HL-60 (cell line): ENCODE results near the gene CAMK1D.

ENCODE experiments used
- DNase-seq, 2 experiments: peaks; one replicate each; pipeline ENCODE4 v3.0.0-alpha.2; 2010 to 2020; ENCODE audit warnings: low read depth in 1 of 2, low spot score in 1 of 2
- H3K27ac ChIP-seq: fragments of 250-450 bp; sonication (Bioruptor Pico); replicated peaks from 2 replicates; pipeline ENCODE4 v1.5.1; 2020; ENCODE audit warnings: mild to moderate bottlenecking, moderate library complexity
- H3K27me3 ChIP-seq: fragments of 250-450 bp; sonication (Bioruptor Pico); 2 replicates; pipeline ENCODE4 v1.5.1; 2021; ENCODE audit warnings: mild to moderate bottlenecking, moderate library complexity; ENCODE audit not compliant: insufficient read depth, poor library complexity, severe bottlenecking
- H3K4me3 ChIP-seq: replicated peaks from 2 replicates; pipeline ENCODE4 v1.5.1; 2011; ENCODE audit warnings: mild to moderate bottlenecking, control low read depth, low read length; ENCODE audit not compliant: insufficient read depth
- GABPA ChIP-seq: IDR thresholded peaks from 2 replicates; pipeline ENCODE4 v1.6.1; 2012; ENCODE audit warnings: low read depth
- POLR2AphosphoS5 ChIP-seq: IDR thresholded peaks from 2 replicates; pipeline ENCODE4 v1.6.1; 2012; ENCODE audit warnings: low read depth
- SPI1 ChIP-seq: IDR thresholded peaks from 2 replicates; pipeline ENCODE4 v1.6.1; 2012; ENCODE audit warnings: low read depth, mild to moderate bottlenecking, borderline replicate concordance
- TF ChIP-seq, protein P1 (sequence below): IDR thresholded peaks from 2 replicates; pipeline ENCODE4 v1.6.1; 2012; ENCODE audit warnings: low read depth; ENCODE audit not compliant: insufficient replicate concordance
- TF ChIP-seq, protein P2 (sequence below): IDR thresholded peaks from one replicate; pipeline ENCODE4 v1.5.1; 2011; ENCODE audit warnings: low read length, control low read depth, inconsistent platforms; ENCODE audit not compliant: insufficient read depth

Gene CAMK1D

DNA sequence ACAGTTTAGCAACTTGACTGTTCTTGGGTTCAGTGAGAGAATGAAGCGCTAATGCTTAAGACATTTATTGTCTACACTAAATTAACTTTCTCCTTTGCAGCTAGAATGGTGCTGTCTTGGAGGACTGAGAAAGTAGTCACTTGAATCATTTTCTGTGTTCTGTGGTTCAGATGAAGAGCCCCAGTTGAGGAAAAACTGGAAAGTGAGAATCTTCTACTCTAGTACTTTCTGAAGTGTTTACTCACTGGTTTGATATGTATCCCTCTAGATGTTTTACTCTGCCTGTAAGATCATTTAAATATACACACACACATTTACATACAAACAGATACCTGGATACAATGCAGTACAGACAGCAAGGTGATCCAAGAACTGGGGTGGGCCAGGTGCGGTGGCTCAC, 308.1 kb downstream of the CAMK1D start:
- Histone ChIP-seq H3K4me3 (no peak overlapping the region), H3K27me3 (no peaks in the 10 kb centered on the region), H3K27ac (no peak overlapping the region)
- TF ChIP-seq, protein P1, sequence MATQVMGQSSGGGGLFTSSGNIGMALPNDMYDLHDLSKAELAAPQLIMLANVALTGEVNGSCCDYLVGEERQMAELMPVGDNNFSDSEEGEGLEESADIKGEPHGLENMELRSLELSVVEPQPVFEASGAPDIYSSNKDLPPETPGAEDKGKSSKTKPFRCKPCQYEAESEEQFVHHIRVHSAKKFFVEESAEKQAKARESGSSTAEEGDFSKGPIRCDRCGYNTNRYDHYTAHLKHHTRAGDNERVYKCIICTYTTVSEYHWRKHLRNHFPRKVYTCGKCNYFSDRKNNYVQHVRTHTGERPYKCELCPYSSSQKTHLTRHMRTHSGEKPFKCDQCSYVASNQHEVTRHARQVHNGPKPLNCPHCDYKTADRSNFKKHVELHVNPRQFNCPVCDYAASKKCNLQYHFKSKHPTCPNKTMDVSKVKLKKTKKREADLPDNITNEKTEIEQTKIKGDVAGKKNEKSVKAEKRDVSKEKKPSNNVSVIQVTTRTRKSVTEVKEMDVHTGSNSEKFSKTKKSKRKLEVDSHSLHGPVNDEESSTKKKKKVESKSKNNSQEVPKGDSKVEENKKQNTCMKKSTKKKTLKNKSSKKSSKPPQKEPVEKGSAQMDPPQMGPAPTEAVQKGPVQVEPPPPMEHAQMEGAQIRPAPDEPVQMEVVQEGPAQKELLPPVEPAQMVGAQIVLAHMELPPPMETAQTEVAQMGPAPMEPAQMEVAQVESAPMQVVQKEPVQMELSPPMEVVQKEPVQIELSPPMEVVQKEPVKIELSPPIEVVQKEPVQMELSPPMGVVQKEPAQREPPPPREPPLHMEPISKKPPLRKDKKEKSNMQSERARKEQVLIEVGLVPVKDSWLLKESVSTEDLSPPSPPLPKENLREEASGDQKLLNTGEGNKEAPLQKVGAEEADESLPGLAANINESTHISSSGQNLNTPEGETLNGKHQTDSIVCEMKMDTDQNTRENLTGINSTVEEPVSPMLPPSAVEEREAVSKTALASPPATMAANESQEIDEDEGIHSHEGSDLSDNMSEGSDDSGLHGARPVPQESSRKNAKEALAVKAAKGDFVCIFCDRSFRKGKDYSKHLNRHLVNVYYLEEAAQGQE, result no peak
- TF ChIP-seq, protein P2, sequence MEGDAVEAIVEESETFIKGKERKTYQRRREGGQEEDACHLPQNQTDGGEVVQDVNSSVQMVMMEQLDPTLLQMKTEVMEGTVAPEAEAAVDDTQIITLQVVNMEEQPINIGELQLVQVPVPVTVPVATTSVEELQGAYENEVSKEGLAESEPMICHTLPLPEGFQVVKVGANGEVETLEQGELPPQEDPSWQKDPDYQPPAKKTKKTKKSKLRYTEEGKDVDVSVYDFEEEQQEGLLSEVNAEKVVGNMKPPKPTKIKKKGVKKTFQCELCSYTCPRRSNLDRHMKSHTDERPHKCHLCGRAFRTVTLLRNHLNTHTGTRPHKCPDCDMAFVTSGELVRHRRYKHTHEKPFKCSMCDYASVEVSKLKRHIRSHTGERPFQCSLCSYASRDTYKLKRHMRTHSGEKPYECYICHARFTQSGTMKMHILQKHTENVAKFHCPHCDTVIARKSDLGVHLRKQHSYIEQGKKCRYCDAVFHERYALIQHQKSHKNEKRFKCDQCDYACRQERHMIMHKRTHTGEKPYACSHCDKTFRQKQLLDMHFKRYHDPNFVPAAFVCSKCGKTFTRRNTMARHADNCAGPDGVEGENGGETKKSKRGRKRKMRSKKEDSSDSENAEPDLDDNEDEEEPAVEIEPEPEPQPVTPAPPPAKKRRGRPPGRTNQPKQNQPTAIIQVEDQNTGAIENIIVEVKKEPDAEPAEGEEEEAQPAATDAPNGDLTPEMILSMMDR, result no peak
- TF ChIP-seq GABPA (no peak), POLR2AphosphoS5 (no peak), SPI1 (no peak)
- DNase-seq, result no peak

DNA sequence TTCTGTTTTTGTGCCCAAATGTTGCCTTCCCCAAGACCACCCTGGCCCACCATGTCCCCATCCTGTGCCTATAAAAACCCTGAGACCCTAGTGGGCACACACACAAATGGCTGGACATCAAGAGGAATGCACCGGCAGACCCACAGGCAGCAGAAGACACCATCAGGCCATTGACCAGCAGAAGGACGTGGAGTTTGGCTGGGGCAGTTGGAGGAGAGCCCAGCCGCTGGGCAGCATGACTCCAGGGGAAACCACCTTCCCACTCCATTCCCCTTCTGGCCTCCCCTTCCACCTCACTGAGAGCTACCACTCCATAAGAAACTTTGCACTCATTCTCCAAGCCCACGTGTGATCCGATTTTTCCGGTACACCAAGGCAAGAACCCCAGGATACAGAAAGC, 309.2 kb downstream of the CAMK1D start:
- H3K27ac ChIP-seq, result no peak overlapping the region
- TF ChIP-seq GABPA (no peak), SPI1 (no peak)
- TF ChIP-seq, protein P2, result no peak
- TF ChIP-seq, protein P1, result no peak
- DNase-seq, result no peak
- H3K4me3 ChIP-seq, result no peak overlapping the region
- H3K27me3 ChIP-seq, result no peaks in the 10 kb centered on the region

DNA sequence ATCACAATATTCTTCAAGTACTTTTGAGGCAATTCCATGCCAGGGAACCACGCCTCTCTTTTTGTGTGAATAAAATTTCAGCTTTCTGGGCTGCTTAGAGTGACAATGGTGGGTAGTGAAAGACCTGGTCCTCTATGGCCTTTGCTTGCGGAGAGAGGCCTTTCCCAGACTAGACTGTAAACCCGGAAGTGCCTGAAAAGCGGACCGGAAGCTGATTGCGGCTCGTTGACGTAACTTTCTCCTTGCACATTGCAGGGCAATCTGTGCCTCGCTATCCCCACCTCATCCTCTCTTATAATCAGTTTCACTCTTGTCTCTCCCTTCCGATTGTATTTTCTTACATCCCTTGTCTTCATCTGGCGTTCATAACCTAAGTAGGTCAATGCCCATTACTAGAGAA, 310.4 kb downstream of the CAMK1D start:
- Histone ChIP-seq H3K27ac (no peak overlapping the region), H3K27me3 (no peaks in the 10 kb centered on the region), H3K4me3 (no peak overlapping the region)
- TF ChIP-seq SPI1 (no peak), GABPA (peak; percentile 71), POLR2AphosphoS5 (no peak)
- TF ChIP-seq, protein P2, result no peak
- TF ChIP-seq, protein P1, result no peak
- DNase-seq, result peak in 1 of 2 experiments; percentile 4
